ENCODE data around the gene C6orf163.

GRCh38 chr6:87351583-87351982 lies 7.0 kb downstream of the C6orf163 start:
- TF ChIP-seq POLR2AphosphoS5 (IDR thresholded peaks at IDR 0.05; ENCODE audit: low read depth, low read length) (no peak), TAF1 (IDR thresholded peaks at IDR 0.05; ENCODE audit: borderline replicate concordance, low read depth, low read length) (no peak)

All from GM12892 (cell line).